NCI-H1417 (cell line): ENCODE results near the gene FREM3.
"Not testable (repeated sequence)": the region's sequence is repeated elsewhere in the genome, so short reads cannot be mapped to it uniquely, and the experiment has no call there.

Experiments
- DNase-seq, 3 experiments: peaks; one replicate each; lab custom pipeline; 2025; lab: John Stamatoyannopoulos, UW

Gene FREM3

GRCh38 chr4:143700416-143701352 is at the start of gene FREM3:
Gene FREM3, minus strand, starts transcription at chr4:143700675. Its CDS starts 0 bp downstream, at chr4:143700675.
- DNase-seq = peak in 2 of 3 experiments; percentile 71 to 76

- DNase-seq = no peak
Measured at GRCh38 chr4:143745874-143746273, 45.4 kb upstream of the FREM3 start.

GRCh38 chr4:143743591-143743990 is 43.1 kb upstream of the FREM3 start:
- no peak for DNase-seq

GRCh38 chr4:143742834-143743233 is 42.4 kb upstream of the FREM3 start:
- no peak for DNase-seq

GRCh38 chr4:143736861-143737260 is 36.4 kb upstream of the FREM3 start:
- no peak for DNase-seq

GRCh38 chr4:143736061-143736460 is 35.6 kb upstream of the FREM3 start:
- DNase-seq = not testable (repeated sequence)

- no peak for DNase-seq
Measured at GRCh38 chr4:143728166-143728565, 27.7 kb upstream of the FREM3 start.

- DNase-seq = no peak
Measured at GRCh38 chr4:143726714-143727113, 26.2 kb upstream of the FREM3 start.

- DNase-seq = no peak
Measured at GRCh38 chr4:143721317-143721716, 20.8 kb upstream of the FREM3 start.

GRCh38 chr4:143718748-143719147 is 18.3 kb upstream of the FREM3 start:
- not testable (repeated sequence) for DNase-seq

GRCh38 chr4:143713955-143714625 is 13.6 kb upstream of the FREM3 start:
- DNase-seq = peak in 1 of 3 experiments; percentile 35

GRCh38 chr4:143713553-143713952 is 13.1 kb upstream of the FREM3 start:
- no peak for DNase-seq

GRCh38 chr4:143712155-143712550 is 11.7 kb upstream of the FREM3 start:
- no peak for DNase-seq

GRCh38 chr4:143711543-143712154 is 11.2 kb upstream of the FREM3 start:
- DNase-seq = no peak

GRCh38 chr4:143701365-143701764 is 890 bp upstream of the FREM3 start:
- DNase-seq = peak in 1 of 3 experiments; percentile 16

- DNase-seq = peak in 2 of 3 experiments; percentile 61 to 65
Measured at GRCh38 chr4:143700046-143700415, 444 bp downstream of the FREM3 start.

- DNase-seq = no peak
Measured at GRCh38 chr4:143699331-143700045, 987 bp downstream of the FREM3 start.

GRCh38 chr4:143693856-143694255 is 6.6 kb downstream of the FREM3 start:
- DNase-seq = peak in 1 of 3 experiments; percentile 11

- DNase-seq = peak in 1 of 3 experiments; percentile 56
Measured at GRCh38 chr4:143692241-143692640, 8.2 kb downstream of the FREM3 start.

GRCh38 chr4:143679434-143679833 is 21.0 kb downstream of the FREM3 start:
- no peak for DNase-seq

- not testable (repeated sequence) for DNase-seq
Measured at GRCh38 chr4:143673629-143674028, 26.8 kb downstream of the FREM3 start.
